Testis (tissue), 2 donors: ENCODE measurements around the gene PLK2.

Experiments used
- CTCF ChIP-seq, 3 experiments: fragments of 450-650 bp in 2 of 3; fragments of 200-600 bp in 1 of 3; sonication (generic) in 1 of 3; IDR thresholded peaks; one replicate each; pipeline ENCODE4 v1.5.1; 2016 to 2019; ENCODE audit warnings: antibody characterized with exemption in 3 of 3, mild to moderate bottlenecking in 2 of 3, moderate library complexity in 1 of 3
- POLR2A ChIP-seq: fragments of 450-650 bp; IDR thresholded peaks from one replicate; pipeline ENCODE4 v1.6.1; 2017; ENCODE audit warnings: antibody characterized with exemption, mild to moderate bottlenecking, moderate library complexity

DNA sequence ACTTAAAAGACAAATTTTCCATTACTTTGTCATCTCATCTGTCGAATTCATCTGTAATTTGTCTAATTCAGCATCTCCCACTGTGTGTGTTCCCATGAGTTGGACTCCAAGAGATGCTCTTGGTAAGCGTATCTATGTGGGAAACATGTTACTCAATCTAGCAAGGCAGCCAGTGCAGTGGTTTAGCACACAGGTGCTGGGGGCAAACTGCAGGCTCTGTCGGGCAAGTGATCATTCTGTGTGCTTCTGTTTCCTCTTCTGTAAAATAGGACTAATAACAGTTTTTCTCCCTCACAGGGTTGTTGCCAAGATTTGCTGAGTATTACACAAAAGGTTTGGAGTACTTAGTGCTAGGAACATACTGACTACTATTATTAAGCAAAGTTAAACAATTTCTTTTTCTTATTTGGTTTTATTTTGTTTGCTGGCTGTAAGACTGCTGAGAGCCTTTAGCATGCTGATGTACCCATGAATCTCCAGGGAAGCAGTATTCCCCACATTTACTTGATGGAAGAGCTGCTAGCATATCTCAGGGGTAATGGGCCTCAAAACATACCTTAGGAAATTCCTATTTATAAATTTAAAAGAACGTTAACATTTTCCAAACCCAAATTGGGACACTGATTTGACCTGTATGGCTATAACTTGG, 30.6 kb upstream of the PLK2 start:
- TF ChIP-seq CTCF (IDR thresholded peaks at IDR 0.05) = no peak
- no peak for TF ChIP-seq POLR2A
